GM21423 (cell line): Measurements from ENCODE around the gene RBMS3.
"Not testable (repeated sequence)": the region's sequence is repeated elsewhere in the genome, so short reads cannot be mapped to it uniquely, and the experiment has no call there.

Experiments used
- ATAC-seq: cut with Tn5 transposase; IDR thresholded peaks from one replicate; pipeline ENCODE4 v1.9.1; 2021; ENCODE audit warnings: mild to moderate bottlenecking, moderate library complexity; ENCODE audit not compliant: unreplicated experiment

The RBMS3 gene

GRCh38 chr3:29976871-29977270, 696.0 kb downstream of the RBMS3 start:
- no peak for ATAC-seq

- no peak for ATAC-seq
These were observed 696.5 kb downstream of the RBMS3 start for GRCh38 chr3:29977360-29977759.

- ATAC-seq = no peak
These were observed 697.2 kb downstream of the RBMS3 start for GRCh38 chr3:29978036-29978435.

GRCh38 chr3:29991198-29991597, 710.3 kb downstream of the RBMS3 start:
- no peak for ATAC-seq

GRCh38 chr3:30002797-30003196, 721.9 kb downstream of the RBMS3 start:
- ATAC-seq = no peak

- ATAC-seq = no peak
These were observed 722.9 kb downstream of the RBMS3 start for GRCh38 chr3:30003741-30004140.

- no peak for ATAC-seq
These were observed 723.6 kb downstream of the RBMS3 start for GRCh38 chr3:30004481-30004880.

- ATAC-seq = no peak
These were observed 725.2 kb downstream of the RBMS3 start for GRCh38 chr3:30006111-30006510.

GRCh38 chr3:30007668-30008067, 726.8 kb downstream of the RBMS3 start:
- ATAC-seq = no peak

GRCh38 chr3:30011237-30011803, 730.4 kb downstream of the RBMS3 start:
- ATAC-seq = no peak

- ATAC-seq = no peak
These were observed 732.2 kb downstream of the RBMS3 start for GRCh38 chr3:30012941-30013543.

GRCh38 chr3:30017901-30018300, 737.0 kb downstream of the RBMS3 start:
- ATAC-seq = no peak

- ATAC-seq = no peak
These were observed 739.5 kb downstream of the RBMS3 start for GRCh38 chr3:30020380-30020779.

- no peak for ATAC-seq
These were observed 743.6 kb downstream of the RBMS3 start for GRCh38 chr3:30024466-30024865.

- ATAC-seq = no peak
These were observed 746.0 kb downstream of the RBMS3 start for GRCh38 chr3:30026851-30027250.

GRCh38 chr3:30034246-30034991, 753.5 kb downstream of the RBMS3 start:
- no peak for ATAC-seq

GRCh38 chr3:30035935-30036567, 755.2 kb downstream of the RBMS3 start:
- ATAC-seq = no peak

- ATAC-seq = no peak
These were observed 759.3 kb downstream of the RBMS3 start for GRCh38 chr3:30040126-30040525.

- ATAC-seq = not testable (repeated sequence)
These were observed 760.6 kb downstream of the RBMS3 start for GRCh38 chr3:30041481-30041880.

GRCh38 chr3:30042274-30042859, 761.5 kb downstream of the RBMS3 start:
- ATAC-seq = no peak

- ATAC-seq = no peak
These were observed 762.2 kb downstream of the RBMS3 start for GRCh38 chr3:30042916-30043555.
